ENCODE measurements around the gene YBX3. TPM values are rescaled to one million over a fixed set of nuclear protein-coding genes. Genes with fewer than 3 reads are reported as not detected.
A peak's percentile ranks its signal among the peaks of the same experiment; 100 is the strongest.
"Not testable (repeated sequence)": the region's sequence is repeated elsewhere in the genome, so short reads cannot be mapped to it uniquely, and the experiment has no call there.

The YBX3 gene
- 148 and 179 TPM in 2 replicates for total RNA-seq

GRCh38 chr12:10722905-10723746 lies at the start of gene YBX3:
YBX3 (minus strand) TSS chr12:10723323; CDS start chr12:10723111, 212 bp downstream.
- DNase-seq: peak; percentile 88

- DNase-seq: peak; percentile 70
These were observed 48.1 kb upstream of the YBX3 start for GRCh38 chr12:10771132-10771733.

GRCh38 chr12:10759657-10760056 lies 36.5 kb upstream of the YBX3 start:
- no peak for DNase-seq

GRCh38 chr12:10756194-10756593 lies 33.1 kb upstream of the YBX3 start:
- no peak for DNase-seq

GRCh38 chr12:10753059-10753458 lies 29.9 kb upstream of the YBX3 start:
- DNase-seq: no peak

- no peak for DNase-seq
These were observed 27.2 kb upstream of the YBX3 start for GRCh38 chr12:10750385-10750727.

- DNase-seq: peak; percentile 96
These were observed 26.7 kb upstream of the YBX3 start for GRCh38 chr12:10749700-10750384.

- DNase-seq: no peak
These were observed 24.6 kb upstream of the YBX3 start for GRCh38 chr12:10747730-10748129.

- not testable (repeated sequence) for DNase-seq
These were observed 20.3 kb upstream of the YBX3 start for GRCh38 chr12:10743420-10743819.

- no peak for DNase-seq
These were observed 18.7 kb upstream of the YBX3 start for GRCh38 chr12:10741845-10742244.

- no peak for DNase-seq
These were observed 17.1 kb upstream of the YBX3 start for GRCh38 chr12:10740182-10740581.

GRCh38 chr12:10739157-10740118 lies 16.3 kb upstream of the YBX3 start:
- no peak for DNase-seq

GRCh38 chr12:10737249-10737648 lies 14.1 kb upstream of the YBX3 start:
- no peak for DNase-seq

GRCh38 chr12:10736463-10736862 lies 13.3 kb upstream of the YBX3 start:
- no peak for DNase-seq

- DNase-seq: no peak
These were observed 12.3 kb upstream of the YBX3 start for GRCh38 chr12:10735428-10735827.

GRCh38 chr12:10732549-10732948 lies 9.4 kb upstream of the YBX3 start:
- no peak for DNase-seq

GRCh38 chr12:10732066-10732465 lies 8.9 kb upstream of the YBX3 start:
- DNase-seq: no peak

GRCh38 chr12:10730559-10730958 lies 7.4 kb upstream of the YBX3 start:
- DNase-seq: no peak

GRCh38 chr12:10728091-10728490 lies 5.0 kb upstream of the YBX3 start:
- no peak for DNase-seq

GRCh38 chr12:10726945-10727344 lies 3.8 kb upstream of the YBX3 start:
- DNase-seq: no peak

- no peak for DNase-seq
These were observed 1.9 kb upstream of the YBX3 start for GRCh38 chr12:10725003-10725402.

GRCh38 chr12:10722502-10722904 lies 620 bp downstream of the YBX3 start:
- peak; percentile 63 for DNase-seq

Measured in dermis blood vessel endothelial cell (primary cell).